ENCODE data around the gene SORCS3. TPM values are rescaled to one million over a fixed set of nuclear protein-coding genes. Genes with fewer than 3 reads are reported as not detected.

Gene SORCS3
- total RNA-seq, 1 experiment from 2014 or later: not detected

DNA sequence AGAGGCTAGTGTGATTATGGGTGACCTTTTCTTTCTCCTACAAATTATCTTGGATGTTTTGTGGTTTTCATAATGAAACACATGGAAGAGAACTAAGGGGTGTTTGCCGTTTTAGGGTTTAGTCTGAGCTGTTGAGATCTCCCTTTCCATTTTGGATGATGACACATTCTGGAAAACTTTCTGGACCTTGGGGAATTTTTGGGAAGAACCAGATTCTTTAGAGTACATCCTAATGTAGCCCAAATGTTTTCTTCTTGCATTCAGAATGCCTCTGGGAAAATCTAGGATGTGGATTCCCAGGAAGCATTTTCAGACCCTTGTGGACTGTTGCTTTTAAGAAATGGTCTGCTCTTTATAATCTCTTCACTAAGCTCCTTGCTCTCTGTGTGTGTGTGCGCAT, 165.7 kb downstream of the SORCS3 start:
- no peaks in the 10 kb centered on the region for H4K20me1 ChIP-seq (ENCODE audit: insufficient read depth)
- no peak overlapping the region for H3K27ac ChIP-seq
- H2AFZ ChIP-seq: no peak overlapping the region
- no peaks in the 10 kb centered on the region for H3K27me3 ChIP-seq (ENCODE audit: insufficient read depth, low read depth)
- H3K4me1 ChIP-seq (replicated peaks; ENCODE audit: insufficient read depth): no peaks in the 10 kb centered on the region
- H3K36me3 ChIP-seq (ENCODE audit: low read depth): no peaks in the 10 kb centered on the region
- no peak overlapping the region for H3K4me3 ChIP-seq
- no TSS peak for BruUV-seq (replicated peaks)
- no peaks in the 10 kb centered on the region for H3K9me3 ChIP-seq (ENCODE audit: insufficient read depth, low read depth)
- ChIA-PET POLR2A (ENCODE audit: unreplicated experiment) (no interaction called here), CTCF (no interaction called here)
- H3K9me2 ChIP-seq (ENCODE audit: insufficient read depth): no peaks in the 10 kb centered on the region
- DNase-seq: no peak
- intact Hi-C loops (cut with micrococcal nuclease; ENCODE audit: unreplicated experiment): no loop called here
- no peak overlapping the region for H3K4me2 ChIP-seq
- no peaks in the 10 kb centered on the region for H3K79me2 ChIP-seq (ENCODE audit: low read depth)
- TF ChIP-seq CTCF (conservative IDR thresholded peaks at IDR 0.05) (no peak), EZH2 (IDR thresholded peaks at IDR 0.05; ENCODE audit: low read depth) (no peak)
- H3F3A ChIP-seq (ENCODE audit: insufficient read depth, low read depth): no peaks in the 10 kb centered on the region

DNA sequence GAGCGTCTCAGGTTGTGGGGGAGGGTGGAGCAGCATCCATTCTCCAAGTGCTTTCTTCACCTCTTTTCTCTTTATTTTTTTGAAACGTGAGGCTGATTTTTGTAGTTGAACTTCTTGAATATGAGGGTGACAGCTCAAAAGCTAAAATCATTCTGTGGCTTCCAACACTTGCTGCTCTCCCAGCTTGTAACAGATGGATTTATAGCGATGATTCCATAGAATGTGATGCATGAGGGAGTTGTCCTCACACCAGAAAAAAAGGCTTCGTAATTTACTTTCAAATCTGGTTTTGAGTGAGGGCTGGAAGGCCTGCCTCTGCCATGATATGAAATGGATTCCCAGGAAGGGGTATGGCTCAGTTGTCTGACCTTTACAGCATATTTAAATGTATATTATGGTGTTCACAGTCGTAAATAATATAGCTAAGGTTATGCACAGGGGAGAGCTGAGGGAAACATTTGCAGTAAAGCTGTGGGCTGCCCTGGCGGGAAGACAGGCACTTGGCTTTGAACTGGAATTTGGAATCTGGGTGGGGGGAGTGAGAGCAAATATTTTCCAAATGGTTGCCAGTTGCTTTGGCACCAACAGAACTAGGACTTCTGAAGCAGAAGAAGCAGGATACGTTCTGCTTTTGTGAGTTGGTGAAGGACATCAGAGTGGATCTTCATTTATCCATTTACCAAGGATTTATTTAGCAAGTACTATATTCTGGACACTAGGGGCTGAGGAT, 166.7 kb downstream of the SORCS3 start:
- H3K9me3 ChIP-seq (ENCODE audit: insufficient read depth, low read depth): no peaks in the 10 kb centered on the region
- POLR2A ChIA-PET (ENCODE audit: unreplicated experiment): no interaction called here
- CTCF ChIA-PET: no interaction called here
- no peak for DNase-seq
- H3K4me3 ChIP-seq: no peak overlapping the region
- H3K9me2 ChIP-seq (ENCODE audit: insufficient read depth): no peaks in the 10 kb centered on the region
- H3K27ac ChIP-seq: no peak overlapping the region
- TF ChIP-seq CTCF (conservative IDR thresholded peaks at IDR 0.05): no peak
- no peak for TF ChIP-seq EZH2 (IDR thresholded peaks at IDR 0.05; ENCODE audit: low read depth)
- H3K4me2 ChIP-seq: no peak overlapping the region
- H3F3A ChIP-seq (ENCODE audit: insufficient read depth, low read depth): no peaks in the 10 kb centered on the region
- no TSS peak for BruUV-seq (replicated peaks)
- H2AFZ ChIP-seq: no peak overlapping the region
- intact Hi-C loops (cut with micrococcal nuclease; ENCODE audit: unreplicated experiment): no loop called here
- no peaks in the 10 kb centered on the region for H4K20me1 ChIP-seq (ENCODE audit: insufficient read depth)
- no peaks in the 10 kb centered on the region for H3K27me3 ChIP-seq (ENCODE audit: insufficient read depth, low read depth)
- H3K4me1 ChIP-seq (replicated peaks; ENCODE audit: insufficient read depth): no peaks in the 10 kb centered on the region
- no peaks in the 10 kb centered on the region for H3K79me2 ChIP-seq (ENCODE audit: low read depth)
- H3K36me3 ChIP-seq (ENCODE audit: low read depth): no peaks in the 10 kb centered on the region

DNA sequence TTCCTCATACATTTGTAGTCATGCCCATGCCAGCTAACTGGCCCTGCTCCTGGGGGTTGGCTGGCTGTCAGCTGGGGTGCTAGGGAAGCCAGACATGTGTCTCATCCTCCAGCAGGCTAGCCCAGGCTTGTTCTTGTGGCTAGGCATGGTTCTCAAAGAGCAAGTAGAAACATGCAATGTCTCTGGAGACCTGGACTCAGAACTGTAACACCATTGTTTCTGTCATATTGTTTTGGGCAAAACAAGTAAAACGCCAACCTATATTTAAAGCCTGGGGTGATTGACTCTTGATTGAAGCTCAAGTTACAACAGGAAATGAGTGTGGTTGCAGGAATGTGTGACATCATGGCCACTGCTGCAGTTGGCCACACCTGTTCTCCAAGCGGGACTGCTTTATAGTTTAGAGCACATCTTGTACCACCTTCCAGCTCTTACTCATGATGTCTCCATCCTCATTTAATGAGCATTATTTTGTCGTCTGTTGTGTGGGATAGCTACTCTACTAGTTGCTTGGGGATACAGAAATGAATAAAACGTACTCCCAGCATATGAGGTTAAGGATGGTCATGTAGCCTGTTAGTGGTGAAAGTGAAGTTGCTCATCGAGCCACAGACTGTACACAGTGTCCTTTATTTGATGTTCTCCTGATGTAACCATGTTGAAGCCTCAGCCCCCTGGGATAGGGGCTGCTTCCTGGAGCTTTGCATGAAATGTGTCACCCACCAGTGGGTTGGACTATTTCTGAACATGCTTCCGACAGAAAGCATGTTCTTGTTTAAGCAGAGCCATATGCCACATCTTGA, 168.4 kb downstream of the SORCS3 start:
- ChIA-PET POLR2A (ENCODE audit: unreplicated experiment) (no interaction called here), CTCF (no interaction called here)
- no peak overlapping the region for H2AFZ ChIP-seq
- no peak overlapping the region for H3K4me2 ChIP-seq
- peak in 1 of 2 experiments; percentile 0 for DNase-seq
- no peaks in the 10 kb centered on the region for H4K20me1 ChIP-seq (ENCODE audit: insufficient read depth)
- no peaks in the 10 kb centered on the region for H3K9me2 ChIP-seq (ENCODE audit: insufficient read depth)
- TF ChIP-seq CTCF (conservative IDR thresholded peaks at IDR 0.05) (no peak), EZH2 (IDR thresholded peaks at IDR 0.05; ENCODE audit: low read depth) (no peak)
- no peaks in the 10 kb centered on the region for H3K9me3 ChIP-seq (ENCODE audit: insufficient read depth, low read depth)
- H3K79me2 ChIP-seq (ENCODE audit: low read depth): no peaks in the 10 kb centered on the region
- intact Hi-C loops (cut with micrococcal nuclease; ENCODE audit: unreplicated experiment): no loop called here
- H3K27ac ChIP-seq: no peak overlapping the region
- H3K4me1 ChIP-seq (replicated peaks; ENCODE audit: insufficient read depth): no peaks in the 10 kb centered on the region
- H3K36me3 ChIP-seq (ENCODE audit: low read depth): no peaks in the 10 kb centered on the region
- H3F3A ChIP-seq (ENCODE audit: insufficient read depth, low read depth): no peaks in the 10 kb centered on the region
- H3K27me3 ChIP-seq (ENCODE audit: insufficient read depth, low read depth): no peaks in the 10 kb centered on the region
- no TSS peak for BruUV-seq (replicated peaks)
- H3K4me3 ChIP-seq: no peak overlapping the region
